NCI-H446 treated with DMSO at 0.1 percent for 48 hours (cell line): ENCODE data around the gene PCYT1A.
"Not testable (repeated sequence)": the region's sequence is repeated elsewhere in the genome, so short reads cannot be mapped to it uniquely, and the experiment has no call there.

ENCODE experiments used
- DNase-seq: peaks from one replicate; lab custom pipeline; 2025; lab: John Stamatoyannopoulos, UW

Gene PCYT1A

DNA sequence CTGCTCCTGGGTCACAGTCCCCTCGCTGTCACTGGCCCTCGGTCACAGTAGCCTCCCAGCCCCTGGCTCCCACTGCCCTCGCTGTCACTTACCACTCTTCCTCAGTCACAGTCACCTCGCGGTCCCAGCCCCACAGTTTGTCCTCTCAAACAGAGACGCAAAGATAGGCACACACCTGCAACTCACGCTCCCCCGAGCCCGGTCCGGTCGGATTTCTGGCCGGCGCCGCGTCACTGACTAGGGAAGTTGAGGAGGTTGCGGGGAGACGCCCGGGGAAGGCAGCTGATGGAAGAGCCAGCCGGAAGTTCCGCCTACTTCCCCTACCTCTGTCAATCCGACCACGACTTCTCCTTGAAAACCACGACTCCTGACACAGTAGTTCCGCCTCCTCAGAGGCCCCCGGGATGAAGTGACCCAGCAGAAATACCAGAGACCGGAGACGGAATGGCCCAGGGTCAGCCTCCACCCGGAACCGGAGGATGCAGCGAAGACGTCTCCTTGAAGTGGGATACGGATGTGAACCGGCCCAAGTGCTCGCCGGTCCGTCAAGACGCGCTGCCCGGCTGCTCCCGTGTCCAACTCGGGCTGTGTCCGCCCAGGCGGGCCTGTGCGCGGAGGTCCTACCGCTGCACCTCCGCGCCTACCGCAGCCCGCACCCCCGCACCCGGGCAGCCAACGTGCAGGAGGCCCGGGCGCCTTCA, at the start of gene PCYT1A:
Gene PCYT1A (minus strand): TSS at position 287 of the 701 bp plus-strand sequence. CDS start 17,195 bp downstream, outside the sequence.
- DNase-seq = peak; percentile 88

DNA sequence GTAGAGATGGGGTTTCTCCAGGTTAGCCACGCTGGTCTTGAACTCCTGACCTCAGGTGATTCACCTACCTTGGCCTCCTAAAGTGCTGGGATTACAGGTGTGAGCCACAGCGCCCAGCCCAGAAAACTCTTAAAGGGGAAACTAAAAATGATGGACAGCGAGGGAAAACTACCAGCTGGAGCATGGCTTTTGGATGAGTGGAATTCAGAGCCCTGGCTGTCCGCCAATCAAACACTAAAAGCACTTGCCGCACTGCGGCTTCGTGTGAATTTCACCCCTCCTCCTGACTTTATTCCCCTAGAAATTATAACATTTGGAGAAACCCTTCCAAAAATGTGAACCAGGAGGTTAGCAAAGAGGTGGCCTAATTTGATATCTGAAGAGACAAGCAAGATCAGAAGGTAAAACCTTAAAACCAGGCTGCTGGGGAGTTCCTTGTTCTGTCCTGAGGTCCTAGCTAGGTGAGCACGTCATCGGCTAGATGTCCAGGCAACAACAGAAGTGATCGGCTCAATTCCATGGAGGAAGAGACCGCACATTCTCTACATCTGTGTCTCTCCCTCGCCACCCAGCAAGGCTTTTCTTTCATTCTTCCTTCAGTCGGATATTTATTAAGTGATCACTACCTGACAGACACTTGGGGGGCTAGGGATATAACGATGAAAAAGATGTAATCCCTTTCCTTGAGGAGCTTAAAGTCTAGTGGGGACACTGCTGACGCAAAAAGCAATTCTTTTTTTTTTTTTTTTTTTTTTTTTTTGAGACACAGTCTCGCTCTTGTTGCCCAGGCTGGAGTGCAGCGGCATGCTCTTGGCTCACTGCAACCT, 49.0 kb upstream of the PCYT1A start:
- DNase-seq = peak; percentile 18

DNA sequence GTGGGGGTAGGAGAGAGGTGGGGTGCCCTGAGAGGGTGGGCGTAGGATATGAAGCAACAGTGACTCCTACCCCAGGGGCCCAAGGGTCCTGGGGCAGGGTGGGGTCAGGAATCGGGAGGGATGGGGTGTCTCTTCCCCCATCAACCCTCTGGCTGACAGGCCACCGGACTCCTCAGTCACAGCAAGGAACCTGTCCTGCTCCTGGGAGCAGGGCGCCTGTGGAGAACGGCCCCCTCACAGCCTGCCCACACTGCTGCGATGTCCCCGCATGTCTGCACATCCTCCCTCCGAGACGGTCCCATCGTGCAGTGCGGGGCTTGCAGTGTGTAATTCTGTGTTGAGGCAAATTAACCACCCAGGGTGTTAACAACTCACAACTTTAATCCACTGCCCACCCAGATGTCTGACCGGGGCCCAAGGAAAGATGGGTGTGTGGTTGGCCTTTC, 48.0 kb upstream of the PCYT1A start:
- no peak for DNase-seq

DNA sequence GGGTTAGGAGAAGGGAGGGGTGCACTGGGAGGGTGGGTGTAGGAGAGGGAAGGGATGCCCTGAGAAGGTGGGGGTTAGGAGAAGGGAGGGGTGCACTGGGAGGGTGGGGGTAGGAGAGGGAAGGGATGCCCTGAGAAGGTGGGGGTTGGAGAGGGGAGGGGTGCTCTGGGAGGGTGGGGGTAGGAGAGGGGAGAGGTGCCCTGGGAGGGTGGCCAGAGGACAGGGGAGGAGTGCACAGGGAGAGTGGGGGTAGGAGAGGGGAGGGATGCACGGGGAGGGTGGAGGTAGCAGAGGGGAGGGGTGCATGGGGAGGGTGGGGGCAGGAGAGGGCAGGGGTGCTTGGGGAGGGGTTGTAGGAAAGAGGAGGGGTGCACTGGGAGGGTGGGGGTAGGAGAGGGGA, 47.5 kb upstream of the PCYT1A start:
- no peak for DNase-seq

DNA sequence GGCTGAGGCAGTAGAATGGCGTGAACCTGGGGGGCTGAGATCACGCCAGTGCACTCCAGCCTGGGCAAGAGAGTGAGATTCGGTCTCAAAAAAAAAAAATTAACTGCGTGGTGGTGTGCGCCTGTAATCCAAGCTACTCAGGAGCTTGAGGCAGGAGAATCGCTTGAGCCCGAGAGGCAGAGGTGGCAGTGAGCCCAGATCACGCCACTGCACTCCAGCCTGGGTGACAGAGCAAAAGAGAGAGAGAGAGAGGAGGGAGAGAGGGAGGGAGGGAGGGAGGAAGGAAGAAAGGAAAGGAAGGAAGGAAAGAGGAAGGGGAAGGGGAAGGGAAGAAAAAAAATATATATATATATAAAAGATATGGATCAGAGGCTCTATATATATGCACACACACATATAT, 44.6 kb upstream of the PCYT1A start:
- no peak for DNase-seq

DNA sequence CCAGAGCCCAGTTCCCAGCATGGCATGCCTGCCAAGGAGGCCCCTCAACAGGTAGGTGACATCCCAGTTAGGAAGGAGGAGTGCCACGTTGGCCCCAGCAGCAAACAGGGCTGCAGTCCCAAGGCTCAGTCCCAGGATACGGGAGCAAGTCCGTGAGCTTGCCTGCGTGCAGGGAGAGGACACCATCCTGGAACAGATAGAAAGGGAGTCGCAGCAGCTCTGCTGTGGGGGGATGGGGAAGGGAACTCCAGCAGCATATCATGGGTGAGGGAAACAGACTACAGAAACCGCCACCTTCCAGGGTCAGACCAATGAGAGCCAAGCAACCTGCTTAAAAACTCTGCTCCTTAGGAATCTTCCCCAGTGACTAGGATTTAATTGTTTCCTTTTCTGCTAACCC, 39.9 kb upstream of the PCYT1A start:
- DNase-seq = no peak

DNA sequence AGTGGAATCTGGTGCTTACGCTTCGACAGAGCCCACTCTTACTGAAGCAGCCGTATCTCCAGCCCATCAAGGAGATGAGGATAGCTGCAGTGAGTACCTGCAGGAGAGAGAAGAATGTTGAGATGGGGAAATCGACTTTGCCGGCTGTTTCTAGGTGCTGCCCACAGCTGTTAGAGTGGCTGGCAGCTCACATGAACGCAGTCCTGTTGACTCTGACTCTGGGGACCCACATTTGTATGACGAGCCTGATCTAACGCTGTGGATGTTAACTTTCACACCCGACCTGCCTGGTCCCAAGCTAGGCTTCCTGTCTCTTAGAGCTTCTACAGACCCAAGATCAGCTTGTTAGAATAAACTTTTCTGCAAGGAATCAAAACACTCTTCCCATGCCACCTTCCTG, 39.4 kb upstream of the PCYT1A start:
- DNase-seq = no peak

DNA sequence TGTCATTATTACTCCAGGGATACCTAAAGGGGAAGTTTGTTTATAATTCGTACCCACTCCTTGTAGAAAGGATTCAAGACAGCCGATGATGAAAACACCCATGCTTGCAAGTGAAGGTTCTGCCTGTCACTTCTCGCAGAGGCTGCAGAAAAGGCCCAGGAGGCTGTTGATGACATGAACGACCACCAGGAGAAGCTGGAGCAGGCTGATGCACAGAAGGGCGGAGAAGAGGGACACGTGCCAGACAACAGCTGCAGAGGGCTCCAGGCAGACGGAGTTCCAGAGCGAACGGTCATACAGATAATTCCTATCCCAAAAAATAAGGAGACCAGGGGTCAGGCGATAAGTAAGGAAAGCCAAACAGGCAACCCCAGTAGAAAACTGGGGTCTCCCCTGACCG, 36.2 kb upstream of the PCYT1A start:
- peak; percentile 40 for DNase-seq

DNA sequence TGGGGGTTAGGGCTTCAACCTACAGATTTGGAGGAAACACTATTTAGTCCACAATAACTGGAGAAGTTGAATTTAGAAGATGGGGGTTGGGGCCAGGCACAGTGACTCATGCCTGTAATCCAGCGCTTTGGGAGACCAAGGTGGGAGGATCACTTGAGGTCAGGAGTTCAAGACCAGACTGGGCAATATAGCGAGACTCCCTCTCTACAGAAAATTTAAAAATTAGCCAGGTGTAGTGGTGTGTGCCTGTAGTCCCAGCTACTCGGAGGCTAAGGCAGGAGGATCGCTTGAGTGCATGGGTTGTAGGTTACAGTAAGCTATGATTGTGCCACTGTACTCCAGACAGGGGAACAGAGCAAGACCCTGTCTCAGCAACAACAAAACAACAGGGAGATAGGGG, 35.5 kb upstream of the PCYT1A start:
- no peak for DNase-seq

DNA sequence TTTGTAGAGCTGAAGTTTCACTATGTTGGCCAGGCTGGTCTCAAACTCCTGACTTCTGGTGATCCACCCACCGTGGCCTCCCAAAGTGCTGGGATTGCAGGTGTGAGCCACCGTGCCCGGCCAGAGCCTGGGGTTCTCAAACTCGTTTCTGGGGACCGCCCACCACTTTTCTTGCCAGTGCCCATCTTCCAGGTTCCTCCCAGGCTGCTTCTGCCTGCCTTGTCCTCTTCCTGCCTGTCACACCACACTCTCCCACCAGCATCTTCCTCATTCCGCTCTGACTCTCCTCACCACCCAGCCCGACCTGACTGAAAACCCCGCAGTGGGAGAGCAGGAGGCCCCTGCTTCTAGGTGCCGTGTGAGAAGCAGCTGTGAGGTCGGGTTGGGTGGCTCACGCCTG, 33.6 kb upstream of the PCYT1A start:
- no peak for DNase-seq

DNA sequence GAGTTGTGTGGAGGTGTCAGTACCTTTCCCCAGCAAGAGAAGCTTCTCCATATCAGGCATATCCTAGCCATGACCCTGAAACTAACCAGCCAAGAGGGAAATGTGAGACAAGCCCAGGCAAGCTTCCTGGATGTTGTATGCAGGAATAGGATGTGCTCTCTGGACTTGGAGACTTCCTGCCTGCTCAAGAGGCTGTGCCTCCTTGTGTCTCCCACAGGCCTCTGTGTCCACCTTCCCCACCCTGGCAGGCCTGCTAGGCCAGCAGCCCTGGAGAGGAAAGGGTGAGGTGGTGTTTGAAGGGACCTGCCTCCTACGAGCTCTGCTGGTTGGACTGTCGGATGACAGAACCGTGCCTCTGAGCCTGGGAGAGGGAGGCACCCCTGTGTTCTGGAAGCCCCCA, 32.6 kb upstream of the PCYT1A start:
- no peak for DNase-seq

DNA sequence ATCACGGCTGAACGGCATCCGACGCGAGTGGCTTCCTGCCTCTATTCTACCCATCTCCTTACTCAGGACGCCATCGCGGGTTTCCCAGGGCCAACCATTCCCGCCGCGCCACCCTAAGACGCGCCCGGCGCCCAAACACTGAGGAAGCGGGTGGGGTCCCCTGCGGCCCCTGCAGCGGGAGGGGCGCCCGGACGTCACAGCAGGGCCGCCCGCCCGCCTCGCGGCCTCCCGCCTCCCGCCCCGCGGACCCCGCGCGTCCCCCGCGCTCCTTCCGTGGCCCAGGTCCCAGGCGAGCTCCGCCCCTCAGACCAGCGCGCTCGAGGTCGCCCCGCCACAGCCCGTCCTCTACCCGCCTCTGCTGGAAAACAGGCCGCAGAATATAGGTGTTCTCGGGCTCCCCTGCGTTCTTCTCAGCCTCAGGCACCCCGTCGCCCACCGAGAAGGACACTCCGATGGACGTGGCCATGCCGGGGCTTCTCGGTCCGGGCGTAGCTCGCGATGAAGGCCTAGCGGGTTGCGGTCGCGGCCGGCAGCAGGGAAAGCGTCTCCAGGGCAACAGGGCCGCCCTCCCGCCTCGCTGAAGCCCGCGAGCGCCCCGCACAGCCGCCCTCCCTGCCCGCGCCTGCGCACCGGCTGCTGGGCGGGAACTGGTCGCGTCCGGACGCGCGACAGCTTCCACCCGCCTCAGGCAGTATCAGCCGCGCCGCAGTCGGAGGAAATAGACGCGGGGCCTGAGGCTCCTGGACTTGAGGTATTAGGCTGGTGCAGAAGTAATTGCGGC, 30.4 kb upstream of the PCYT1A start, which contains the start of gene DYNLT2B:
Gene DYNLT2B (minus strand): TSS at position 554 of the 781 bp plus-strand sequence. CDS start 88 bp downstream, at position 466.
- DNase-seq = peak; percentile 87

DNA sequence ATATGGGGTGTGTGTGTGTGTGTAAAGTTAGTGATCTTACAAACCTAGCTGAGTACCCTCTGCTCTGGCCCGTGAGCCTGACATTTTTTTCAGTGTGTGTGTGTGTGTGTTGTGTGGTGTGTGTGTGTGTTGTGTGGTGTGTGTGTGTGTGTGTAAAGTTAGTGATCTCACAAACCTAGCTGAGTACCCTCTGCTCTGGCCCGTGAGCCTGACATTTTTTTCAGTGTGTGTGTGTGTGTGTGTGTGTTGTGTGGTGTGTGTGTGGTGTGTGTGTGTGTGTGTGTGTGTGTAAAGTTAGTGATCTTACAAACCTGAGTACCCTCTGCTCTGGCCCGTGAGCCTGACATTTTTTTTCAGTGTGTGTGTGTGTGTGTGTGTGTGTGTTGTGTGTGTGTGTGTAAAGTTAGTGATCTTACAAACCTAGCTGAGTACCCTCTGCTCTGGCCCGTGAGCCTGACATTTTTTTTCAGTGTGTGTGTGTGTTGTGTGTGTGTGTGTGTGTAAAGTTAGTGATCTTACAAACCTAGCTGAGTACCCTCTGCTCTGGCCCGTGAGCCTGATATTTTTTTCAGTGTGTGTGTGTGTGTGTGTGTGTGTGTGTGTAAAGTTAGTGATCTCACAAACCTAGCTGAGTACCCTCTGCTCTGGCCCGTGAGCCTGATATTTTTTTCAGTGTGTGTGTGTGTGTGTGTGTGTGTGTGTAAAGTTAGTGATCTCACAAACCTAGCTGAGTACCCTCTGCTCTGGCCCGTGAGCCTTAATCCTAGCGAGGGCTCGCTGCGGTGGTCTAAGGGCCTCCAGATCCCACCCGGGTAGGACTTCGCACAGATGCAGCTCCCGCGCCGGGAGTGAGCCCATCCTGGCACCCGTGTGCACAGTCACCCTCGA, 29.5 kb upstream of the PCYT1A start:
- not testable (repeated sequence) for DNase-seq

DNA sequence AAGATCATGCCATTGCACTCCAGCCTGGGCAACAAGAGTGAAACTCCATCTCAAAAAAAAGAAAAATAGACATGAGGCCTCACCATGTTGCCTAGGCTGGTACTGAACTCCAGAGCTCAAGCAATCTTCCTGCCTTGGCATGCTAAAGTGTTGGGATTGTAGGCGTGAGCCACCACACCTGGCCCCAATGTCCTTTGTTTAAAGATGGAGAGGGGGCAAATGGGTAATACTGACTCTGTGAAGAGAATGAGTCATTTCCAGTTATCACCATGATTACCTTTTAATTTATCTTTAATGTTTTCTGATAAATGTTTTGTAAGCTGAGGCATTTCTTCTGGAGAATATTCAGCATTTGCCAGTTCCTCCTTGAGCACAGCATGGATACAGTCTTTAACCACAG, 28.3 kb upstream of the PCYT1A start:
- no peak for DNase-seq

DNA sequence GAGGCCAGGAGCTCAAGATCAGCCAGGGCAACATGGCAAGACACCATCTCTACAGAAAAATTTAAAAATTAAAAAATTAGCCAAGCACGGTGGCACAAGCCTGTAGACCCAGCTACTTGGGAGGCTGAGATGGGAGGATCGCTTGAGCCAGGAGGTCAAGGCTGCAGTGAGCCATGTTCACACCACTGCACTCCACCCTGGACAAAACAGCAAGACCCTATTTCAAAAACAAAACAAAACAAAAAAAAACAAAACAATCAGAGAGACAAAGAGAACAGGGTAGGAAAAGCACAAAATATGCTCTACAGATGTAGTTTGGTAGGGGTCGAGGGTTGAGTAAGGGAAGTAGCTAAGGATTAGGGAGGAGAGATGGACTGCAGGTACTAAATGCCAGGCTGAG, 27.1 kb upstream of the PCYT1A start:
- no peak for DNase-seq

DNA sequence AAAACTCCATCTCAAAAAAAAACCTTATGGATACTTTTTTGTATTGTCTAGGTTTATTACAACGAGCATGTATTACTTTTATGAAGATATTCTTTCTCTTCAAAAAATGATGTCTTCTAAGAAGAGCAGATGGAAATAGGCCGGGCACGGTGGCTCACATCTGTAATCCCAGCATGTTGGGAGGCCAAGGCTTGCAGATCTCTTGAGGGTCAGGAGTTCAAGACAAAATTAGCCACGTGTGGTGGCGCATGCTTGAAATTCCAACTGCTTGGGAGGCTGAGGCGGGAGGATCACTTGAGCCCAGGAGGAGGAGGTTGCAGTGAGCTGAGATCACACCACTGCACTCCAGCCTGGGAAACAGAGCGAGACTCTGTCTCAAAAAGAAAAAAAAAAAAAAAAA, 26.6 kb upstream of the PCYT1A start:
- DNase-seq = not testable (repeated sequence)

DNA sequence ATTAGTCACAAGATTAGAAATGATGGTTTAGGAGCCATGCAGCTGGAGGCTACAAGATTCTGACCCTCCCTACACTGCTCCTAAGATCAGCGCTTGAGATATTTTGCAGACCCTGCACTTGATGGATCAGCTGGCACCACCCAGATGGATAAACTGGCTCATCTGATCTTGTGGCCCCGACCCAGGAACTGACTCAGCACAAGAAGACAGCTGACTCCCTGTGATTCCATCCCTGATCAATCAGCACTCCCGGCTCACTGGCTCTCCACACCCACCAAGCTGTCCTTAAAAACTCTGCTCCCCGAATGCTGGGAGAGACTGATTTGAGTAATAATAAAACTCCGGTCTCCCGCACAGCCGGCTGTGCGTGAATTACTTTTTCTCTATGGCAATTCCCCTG, 15.4 kb upstream of the PCYT1A start:
- DNase-seq = not testable (repeated sequence)

DNA sequence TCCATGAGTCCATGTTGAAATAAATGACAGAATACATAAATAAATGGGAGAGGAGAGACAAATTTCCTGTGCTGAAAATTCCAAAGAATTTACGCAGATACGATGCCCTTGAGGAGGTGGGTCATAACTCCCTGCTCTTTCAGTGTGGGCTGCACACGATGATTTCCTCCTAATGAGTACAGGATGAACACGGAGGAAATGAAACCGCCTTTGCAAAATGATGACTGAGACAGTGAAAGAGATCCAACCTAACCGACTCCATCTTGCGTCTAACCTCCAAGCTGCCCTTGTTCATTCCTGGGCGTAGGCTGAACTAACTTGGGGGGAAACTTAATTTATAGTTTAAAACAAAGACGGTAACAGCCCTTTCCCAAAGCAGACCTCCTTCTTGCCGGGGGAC, 15.0 kb upstream of the PCYT1A start:
- not testable (repeated sequence) for DNase-seq

DNA sequence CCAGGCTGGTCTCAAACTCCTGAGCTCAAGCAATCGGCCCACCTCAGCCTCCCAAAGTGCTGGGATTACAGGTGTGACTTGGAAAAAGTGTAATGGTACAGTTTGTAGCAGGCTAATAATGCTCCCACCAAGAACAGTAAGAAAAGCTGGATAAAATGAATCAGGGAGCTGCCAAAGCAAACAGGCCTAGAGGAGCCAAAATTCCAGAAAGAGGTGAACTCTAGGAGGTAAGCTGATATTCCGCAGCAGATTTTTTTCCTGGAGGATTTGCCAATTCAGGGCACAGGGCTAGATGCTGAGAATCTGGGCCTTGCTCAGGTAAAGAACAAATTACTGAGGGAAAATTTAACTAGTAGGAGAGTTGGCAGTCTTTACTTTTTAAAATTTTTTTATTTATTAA, 11.0 kb upstream of the PCYT1A start:
- no peak for DNase-seq

DNA sequence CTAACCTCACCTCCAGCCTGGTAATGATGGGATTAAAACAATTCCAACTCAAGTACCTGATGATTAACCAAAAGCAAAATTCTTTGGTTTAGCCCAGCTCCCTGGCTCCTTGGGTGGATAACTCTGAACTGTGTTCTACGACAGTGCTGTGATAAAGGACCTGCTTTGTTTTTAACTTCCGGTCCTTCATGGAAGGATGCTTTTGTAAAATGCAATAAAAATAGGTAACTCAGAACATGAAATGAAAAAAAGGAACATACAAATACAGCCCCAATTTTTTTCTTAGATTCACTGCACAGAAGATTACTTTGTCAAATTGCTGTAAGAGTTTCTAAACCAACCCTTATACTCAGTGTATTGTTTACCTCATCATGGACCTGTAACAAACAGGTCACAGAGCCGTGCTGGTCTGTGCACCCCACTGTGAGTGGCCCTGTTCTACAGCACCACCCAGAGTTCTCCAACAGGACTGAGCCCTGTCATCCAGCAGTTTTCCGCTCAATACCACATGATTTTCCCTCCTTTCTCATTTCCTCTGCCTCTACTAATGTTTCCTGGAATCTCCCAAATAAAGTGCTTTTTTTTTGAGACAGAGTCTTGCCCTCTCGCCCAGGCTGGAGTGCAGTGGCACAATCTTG, 4.9 kb upstream of the PCYT1A start:
- DNase-seq = no peak

DNA sequence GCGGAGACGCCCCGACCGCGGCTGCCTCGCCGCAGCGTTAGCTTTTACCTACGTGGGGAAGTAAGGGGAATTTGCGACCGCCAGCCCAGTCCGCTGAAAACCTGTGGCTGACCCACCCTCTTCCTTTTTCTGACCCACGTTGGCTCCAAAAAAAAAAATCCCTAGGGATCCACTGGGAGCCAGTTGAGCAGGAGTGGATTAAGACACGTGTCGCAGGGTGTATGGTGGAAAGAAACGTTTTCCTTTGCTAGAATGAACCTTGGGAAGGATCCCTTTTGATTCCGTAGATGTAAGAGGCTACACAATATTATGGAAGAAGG, 575 bp upstream of the PCYT1A start:
- peak; percentile 27 for DNase-seq
